ENCODE results near the gene SLC17A9.

SLC17A9 gene

GRCh38 chr20:62927128-62927705 is 25.3 kb upstream of the SLC17A9 start:
- ChIA-PET CTCF (interaction anchor here (0.6 to 1.0 kb wide), 6 partner anchors 9 to 334 kb away, joined by 3 to 6 read pairs (median 3); no protein-coding TSS in a partner anchor), POLR2A (ENCODE audit: low non-redundant PET) (interaction anchor here (1.0 to 1.5 kb wide), 3 partner anchors 10 to 11 kb away, joined by 3 to 4 read pairs (median 3); partner anchors contain the start of gene GID8)
- peak overlapping the region; percentile 95 for H3K27ac ChIP-seq
- DNase-seq (ENCODE audit: low spot score): no peak
- TF ChIP-seq, protein P1, sequence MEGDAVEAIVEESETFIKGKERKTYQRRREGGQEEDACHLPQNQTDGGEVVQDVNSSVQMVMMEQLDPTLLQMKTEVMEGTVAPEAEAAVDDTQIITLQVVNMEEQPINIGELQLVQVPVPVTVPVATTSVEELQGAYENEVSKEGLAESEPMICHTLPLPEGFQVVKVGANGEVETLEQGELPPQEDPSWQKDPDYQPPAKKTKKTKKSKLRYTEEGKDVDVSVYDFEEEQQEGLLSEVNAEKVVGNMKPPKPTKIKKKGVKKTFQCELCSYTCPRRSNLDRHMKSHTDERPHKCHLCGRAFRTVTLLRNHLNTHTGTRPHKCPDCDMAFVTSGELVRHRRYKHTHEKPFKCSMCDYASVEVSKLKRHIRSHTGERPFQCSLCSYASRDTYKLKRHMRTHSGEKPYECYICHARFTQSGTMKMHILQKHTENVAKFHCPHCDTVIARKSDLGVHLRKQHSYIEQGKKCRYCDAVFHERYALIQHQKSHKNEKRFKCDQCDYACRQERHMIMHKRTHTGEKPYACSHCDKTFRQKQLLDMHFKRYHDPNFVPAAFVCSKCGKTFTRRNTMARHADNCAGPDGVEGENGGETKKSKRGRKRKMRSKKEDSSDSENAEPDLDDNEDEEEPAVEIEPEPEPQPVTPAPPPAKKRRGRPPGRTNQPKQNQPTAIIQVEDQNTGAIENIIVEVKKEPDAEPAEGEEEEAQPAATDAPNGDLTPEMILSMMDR (conservative IDR thresholded peaks at IDR 0.05; ENCODE audit: low read depth): no peak

- no peak for DNase-seq (ENCODE audit: low spot score)
- CTCF ChIA-PET: interaction anchor here (0.8 to 1.0 kb wide), 2 partner anchors 44 to 53 kb away, joined by 3 to 5 read pairs; no protein-coding TSS in a partner anchor
- peak overlapping the region; percentile 95 for H3K27ac ChIP-seq
- POLR2A ChIA-PET (ENCODE audit: low non-redundant PET): interaction anchor here (0.6 to 1.5 kb wide), 2 partner anchors 9 to 76 kb away, joined by 3 to 5 read pairs; no protein-coding TSS in a partner anchor
- TF ChIP-seq, protein P1 (conservative IDR thresholded peaks at IDR 0.05; ENCODE audit: low read depth): no peak
These were observed 24.1 kb upstream of the SLC17A9 start for GRCh38 chr20:62928246-62928939.

- TF ChIP-seq, protein P1 (conservative IDR thresholded peaks at IDR 0.05; ENCODE audit: low read depth): no peak
- DNase-seq (ENCODE audit: low spot score): peak; percentile 90
- ChIA-PET CTCF (interaction anchor here (0.8 kb wide), 1 partner anchor 44 kb away, joined by 5 read pairs; no protein-coding TSS in a partner anchor), POLR2A (ENCODE audit: low non-redundant PET) (no interaction called here)
- H3K27ac ChIP-seq: peak overlapping the region; percentile 95
These were observed 23.4 kb upstream of the SLC17A9 start for GRCh38 chr20:62929051-62929538.

GRCh38 chr20:62931464-62931863 is 21.0 kb upstream of the SLC17A9 start:
- no peak for DNase-seq (ENCODE audit: low spot score)
- H3K27ac ChIP-seq: peak overlapping the region; percentile 60; the same call in 1 of the 2 replicates
- CTCF ChIA-PET: no interaction called here
- POLR2A ChIA-PET (ENCODE audit: low non-redundant PET): no interaction called here
- TF ChIP-seq, protein P1 (conservative IDR thresholded peaks at IDR 0.05; ENCODE audit: low read depth): no peak

- DNase-seq (ENCODE audit: low spot score): no peak
- H3K27ac ChIP-seq: peak overlapping the region; percentile 37
- ChIA-PET CTCF (interaction anchor here (0.6 to 1.8 kb wide), 3 partner anchors 34 to 950 kb away, joined by 3 to 7 read pairs (median 6); no protein-coding TSS in a partner anchor), POLR2A (ENCODE audit: low non-redundant PET) (no interaction called here)
- TF ChIP-seq, protein P1 (conservative IDR thresholded peaks at IDR 0.05; ENCODE audit: low read depth): no peak
These were observed 18.5 kb upstream of the SLC17A9 start for GRCh38 chr20:62933966-62934365.

DNA sequence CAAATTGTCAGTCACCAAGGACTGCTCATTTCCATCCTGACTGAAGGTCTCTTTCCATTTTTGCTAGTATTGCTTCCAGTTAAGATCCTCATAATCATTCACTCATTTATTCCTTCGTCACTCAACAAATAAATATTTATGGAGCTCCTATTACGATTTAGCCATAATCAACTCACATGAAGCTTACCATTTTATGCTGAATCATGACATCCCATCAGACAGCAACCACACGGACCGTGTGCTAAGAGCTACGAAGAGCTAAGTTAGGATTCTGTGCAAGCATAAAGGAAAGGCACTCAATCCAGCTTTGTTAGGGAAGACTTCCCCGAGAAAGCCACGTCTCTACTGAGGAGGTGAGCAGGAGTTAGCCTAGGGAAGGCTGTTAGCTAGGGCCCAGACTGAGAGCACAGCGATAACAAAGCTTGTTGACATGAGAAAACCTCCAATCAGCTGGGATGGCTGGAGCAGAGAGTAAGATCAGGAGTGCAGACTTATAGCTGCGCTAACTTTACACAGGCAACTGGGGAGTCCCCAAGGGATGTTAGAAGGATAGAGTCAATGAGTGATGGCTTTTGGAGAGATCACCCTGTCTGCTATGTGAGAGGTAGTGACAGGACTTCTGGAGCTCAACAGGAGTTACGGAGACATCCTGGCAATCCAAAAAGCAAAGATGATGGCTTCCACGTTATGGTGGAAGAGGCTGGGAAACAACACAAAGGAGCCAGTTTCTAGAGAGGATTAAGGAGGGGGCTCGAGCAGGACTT is 17.1 kb upstream of the SLC17A9 start:
- no peak for DNase-seq (ENCODE audit: low spot score)
- ChIA-PET CTCF (interaction anchor here (0.6 to 1.8 kb wide), 2 partner anchors 9 to 35 kb away, joined by 4 to 6 read pairs; no protein-coding TSS in a partner anchor), POLR2A (ENCODE audit: low non-redundant PET) (no interaction called here)
- peak overlapping the region; percentile 90 for H3K27ac ChIP-seq
- TF ChIP-seq, protein P1 (conservative IDR thresholded peaks at IDR 0.05; ENCODE audit: low read depth): no peak
